GM06990 (cell line): Measurements from ENCODE around the gene WDR4.
"Not testable (repeated sequence)": the region's sequence is repeated elsewhere in the genome, so short reads cannot be mapped to it uniquely, and the experiment has no call there.

Experiments
- DNase-seq: peaks from one replicate; pipeline ENCODE4 v3.0.0-alpha.2; 2011; ENCODE audit not compliant: insufficient read length; ENCODE audit errors: extremely low read depth
- H3K27me3 ChIP-seq: replicated peaks from 2 replicates; pipeline ENCODE4 v1.6.0; 2011; ENCODE audit warnings: low read length; ENCODE audit not compliant: control insufficient read depth, insufficient read depth
- H3K36me3 ChIP-seq: 2 replicates; pipeline ENCODE4 v1.5.1; 2011; ENCODE audit warnings: low read length; ENCODE audit not compliant: control insufficient read depth, insufficient read depth
- H3K4me3 ChIP-seq: replicated peaks from 2 replicates; pipeline ENCODE4 v1.5.1; 2011; ENCODE audit warnings: low read depth, mild to moderate bottlenecking, control low read depth, low read length
- TF ChIP-seq, protein P1 (sequence below): IDR thresholded peaks from 2 replicates; pipeline ENCODE4 v1.5.1; 2011; ENCODE audit warnings: low read length, control low read depth, mild to moderate bottlenecking, inconsistent platforms; ENCODE audit not compliant: insufficient read depth, poor library complexity, severe bottlenecking

WDR4 gene

DNA sequence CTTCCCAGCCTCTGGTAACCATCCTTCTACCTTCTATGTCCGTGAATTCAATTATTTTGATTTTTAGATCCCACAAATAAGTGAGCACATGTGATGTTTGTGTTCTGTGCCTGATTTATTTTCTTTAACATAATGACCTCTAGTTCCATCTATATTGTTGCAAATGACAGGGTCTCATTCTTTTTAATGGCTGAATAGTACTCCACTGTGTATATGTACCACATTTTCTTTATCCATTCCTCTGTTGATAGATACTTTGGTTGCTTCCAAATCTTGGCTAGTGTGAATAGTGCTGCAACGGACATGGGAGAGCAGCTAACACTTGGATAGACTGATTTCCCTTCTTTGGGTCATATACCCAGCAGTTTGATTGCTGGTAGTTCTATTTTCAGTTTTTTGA is 51.8 kb downstream of the WDR4 start:
- TF ChIP-seq, protein P1, sequence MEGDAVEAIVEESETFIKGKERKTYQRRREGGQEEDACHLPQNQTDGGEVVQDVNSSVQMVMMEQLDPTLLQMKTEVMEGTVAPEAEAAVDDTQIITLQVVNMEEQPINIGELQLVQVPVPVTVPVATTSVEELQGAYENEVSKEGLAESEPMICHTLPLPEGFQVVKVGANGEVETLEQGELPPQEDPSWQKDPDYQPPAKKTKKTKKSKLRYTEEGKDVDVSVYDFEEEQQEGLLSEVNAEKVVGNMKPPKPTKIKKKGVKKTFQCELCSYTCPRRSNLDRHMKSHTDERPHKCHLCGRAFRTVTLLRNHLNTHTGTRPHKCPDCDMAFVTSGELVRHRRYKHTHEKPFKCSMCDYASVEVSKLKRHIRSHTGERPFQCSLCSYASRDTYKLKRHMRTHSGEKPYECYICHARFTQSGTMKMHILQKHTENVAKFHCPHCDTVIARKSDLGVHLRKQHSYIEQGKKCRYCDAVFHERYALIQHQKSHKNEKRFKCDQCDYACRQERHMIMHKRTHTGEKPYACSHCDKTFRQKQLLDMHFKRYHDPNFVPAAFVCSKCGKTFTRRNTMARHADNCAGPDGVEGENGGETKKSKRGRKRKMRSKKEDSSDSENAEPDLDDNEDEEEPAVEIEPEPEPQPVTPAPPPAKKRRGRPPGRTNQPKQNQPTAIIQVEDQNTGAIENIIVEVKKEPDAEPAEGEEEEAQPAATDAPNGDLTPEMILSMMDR, result no peak
- no peaks in the 10 kb centered on the region; the same call in none of the 2 replicates for H3K27me3 ChIP-seq
- no peak overlapping the region for H3K4me3 ChIP-seq

DNA sequence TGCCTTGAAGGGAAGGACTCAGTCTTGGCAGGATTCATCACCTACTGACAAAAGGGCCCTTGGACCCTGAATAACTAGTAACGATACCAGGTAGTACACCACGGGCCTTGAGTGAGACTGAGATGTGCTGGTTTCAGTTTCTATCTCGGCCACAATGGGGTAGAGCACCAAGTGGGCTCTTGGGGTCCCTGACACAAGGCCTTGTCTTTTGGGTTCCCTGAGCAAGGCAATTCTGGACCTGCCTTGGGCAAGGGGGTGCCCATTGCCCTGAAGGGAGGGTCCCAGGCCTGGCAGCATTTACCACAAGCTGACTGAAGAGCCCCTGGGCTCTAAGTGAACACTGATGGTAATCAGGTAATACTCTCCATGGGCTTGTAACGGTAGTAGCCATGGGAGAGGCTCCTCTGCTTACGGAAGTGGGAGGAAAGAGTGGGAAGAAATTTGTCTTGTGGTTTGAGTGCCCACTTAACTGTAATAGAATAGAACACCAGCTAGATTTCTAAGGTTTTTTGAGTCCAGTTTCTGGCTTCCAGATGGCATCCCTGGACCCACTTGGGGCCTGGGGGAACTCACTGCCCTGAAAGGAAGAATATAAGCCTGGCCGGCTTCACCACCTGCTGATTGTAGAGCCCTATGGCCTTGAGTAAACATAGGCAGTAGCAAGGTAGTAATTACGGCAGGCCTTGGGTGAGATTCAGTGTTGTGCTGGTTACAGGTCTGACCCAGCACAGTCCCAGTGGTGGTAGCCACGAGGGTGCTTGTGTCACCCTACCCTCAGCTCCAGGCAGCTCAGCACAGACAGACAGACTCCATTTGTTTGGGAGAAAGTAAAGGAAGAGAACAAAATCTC is 58.5 kb downstream of the WDR4 start:
- no peak for DNase-seq
- TF ChIP-seq, protein P1, result no peak
- Histone ChIP-seq H3K36me3 (no peaks in the 10 kb centered on the region), H3K4me3 (no peak overlapping the region), H3K27me3 (no peaks in the 10 kb centered on the region; the same call in 1 of the 2 replicates)

More for the DNA sequence above, 51.8 kb downstream of the WDR4 start:
- no peaks in the 10 kb centered on the region for H3K36me3 ChIP-seq
- DNase-seq, result no peak

DNA sequence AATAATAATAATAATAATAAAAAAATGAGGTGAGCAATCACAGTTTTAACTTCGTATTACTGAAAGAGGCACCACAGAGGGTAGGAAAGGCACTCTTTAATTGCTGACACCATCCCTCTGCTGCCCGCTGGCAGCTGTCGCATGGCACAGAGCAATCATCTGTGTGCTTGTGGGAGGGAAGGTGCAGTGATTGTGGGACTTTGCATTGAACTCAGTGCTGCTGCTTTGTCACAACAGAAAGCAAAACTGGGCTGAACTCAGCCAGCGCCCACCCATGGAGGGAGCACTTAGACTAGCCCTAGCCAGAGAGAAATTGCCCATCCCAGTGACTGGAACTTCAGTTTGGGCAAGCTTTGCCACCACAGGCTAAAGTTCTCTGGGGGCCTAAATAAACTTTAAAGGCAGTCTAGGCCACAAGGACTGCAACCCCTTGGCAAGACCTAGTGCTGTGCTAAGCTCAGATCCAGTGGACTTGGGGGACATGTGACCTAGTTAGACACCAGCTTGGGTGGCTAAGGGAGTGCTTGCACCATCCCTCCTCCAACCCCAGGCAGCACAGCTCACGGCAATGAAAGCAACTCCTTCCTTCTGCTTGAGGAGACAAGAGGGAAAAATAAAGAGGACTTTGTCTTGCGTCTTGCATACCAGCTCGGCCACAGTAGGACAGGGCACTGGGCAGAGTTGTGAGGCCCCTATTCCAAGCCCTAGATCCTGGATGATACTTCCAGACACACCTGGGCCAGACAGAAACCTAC is 59.3 kb downstream of the WDR4 start:
- TF ChIP-seq, protein P1, result no peak
- no peaks in the 10 kb centered on the region; the same call in 1 of the 2 replicates for H3K27me3 ChIP-seq
- H3K4me3 ChIP-seq, result no peak overlapping the region
- DNase-seq, result no peak
- no peaks in the 10 kb centered on the region for H3K36me3 ChIP-seq

DNA sequence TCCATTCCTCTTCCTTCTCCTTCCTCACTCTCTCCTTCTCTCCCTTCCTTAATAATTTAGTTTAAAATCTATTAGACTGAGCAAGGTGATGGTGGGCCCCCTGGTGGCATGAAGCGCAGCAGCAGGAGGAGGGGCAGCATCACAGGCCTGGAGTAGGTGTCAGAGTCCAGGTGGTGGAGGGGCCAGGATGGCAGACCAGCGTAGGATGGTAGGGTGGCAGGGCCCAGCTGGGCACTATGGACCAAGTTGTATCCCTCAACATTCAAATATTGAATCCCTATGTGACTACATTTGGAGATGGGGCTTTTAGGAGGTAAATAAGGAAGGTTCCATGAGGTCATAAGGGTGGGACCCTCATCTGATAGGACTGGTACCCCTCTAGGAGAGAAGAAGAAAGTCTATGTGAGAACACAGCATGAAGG is 61.0 kb downstream of the WDR4 start:
- DNase-seq, result no peak
- H3K4me3 ChIP-seq, result no peak overlapping the region
- no peaks in the 10 kb centered on the region for H3K36me3 ChIP-seq
- no peaks in the 10 kb centered on the region; the same call in 1 of the 2 replicates for H3K27me3 ChIP-seq
- TF ChIP-seq, protein P1, result peak; percentile 87

DNA sequence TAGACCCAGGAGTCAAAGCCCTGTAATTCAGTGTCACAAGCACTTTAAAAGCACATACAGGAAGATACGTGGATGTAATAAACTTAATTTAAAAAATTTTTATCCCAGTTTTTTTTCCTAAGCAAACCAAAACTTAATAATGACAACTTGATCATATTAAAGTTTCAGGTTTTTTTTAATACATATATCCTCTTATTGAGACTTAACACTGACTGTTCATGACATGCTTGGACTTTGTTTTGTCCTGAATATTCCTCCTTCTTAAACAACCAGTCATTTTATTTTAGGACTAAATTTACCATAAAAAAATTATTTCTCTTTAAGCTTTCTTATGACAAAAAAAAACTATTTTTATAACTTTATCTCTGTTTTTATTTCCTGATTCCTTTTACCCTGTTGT is 64.1 kb downstream of the WDR4 start:
- TF ChIP-seq, protein P1, result no peak
- H3K27me3 ChIP-seq, result no peaks in the 10 kb centered on the region; the same call in 1 of the 2 replicates

DNA sequence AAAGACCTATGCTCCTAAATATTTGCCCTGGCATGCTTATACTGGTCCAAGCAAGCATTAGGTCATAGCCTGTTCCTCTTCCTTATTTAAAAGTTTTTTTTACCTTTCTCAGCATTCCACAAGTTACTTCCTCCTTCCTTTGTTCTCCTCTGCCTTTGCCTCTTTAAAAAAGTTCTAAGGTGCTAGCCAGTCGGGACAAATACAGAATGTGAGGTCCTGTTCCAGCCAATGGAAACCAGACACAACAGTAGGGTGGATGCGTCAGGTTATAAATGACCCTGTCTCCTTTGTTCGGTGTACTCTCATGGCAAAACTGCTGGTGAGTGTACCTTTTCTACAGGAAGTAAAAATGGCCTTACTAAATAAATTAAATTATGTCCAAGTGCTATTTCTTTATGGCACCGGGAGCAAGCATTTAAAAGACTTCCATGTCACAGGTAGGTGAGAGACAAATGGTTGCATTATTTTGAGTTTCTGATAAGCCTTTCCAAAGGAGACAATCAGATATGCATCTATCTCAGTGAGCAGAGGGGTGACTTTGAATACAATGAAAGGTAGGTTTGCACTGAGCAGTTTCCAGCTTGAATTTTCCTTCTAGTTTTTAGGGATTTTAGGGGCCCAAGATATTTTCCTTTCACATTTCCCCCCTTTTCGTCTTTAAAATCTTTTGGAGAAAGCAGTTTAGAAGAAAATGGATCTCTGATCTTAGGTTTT is 66.7 kb downstream of the WDR4 start:
- H3K27me3 ChIP-seq, H3K4me3 ChIP-seq, H3K36me3 ChIP-seq, DNase-seq: not testable (repeated sequence)

More for the DNA sequence above, 64.1 kb downstream of the WDR4 start:
- no peak for DNase-seq
- no peaks in the 10 kb centered on the region for H3K36me3 ChIP-seq
- H3K4me3 ChIP-seq, result no peak overlapping the region
